Panc1 (cell line): ENCODE measurements around the gene NID1. TPM values are rescaled to one million over a fixed set of nuclear protein-coding genes. Genes with fewer than 3 reads are reported as not detected.

Experiments used
- ATAC-seq: fragments of 200-7000 bp; cut with Tn5 transposase; 2 replicates; pipeline ENCODE4 v1.9.1; 2020; ENCODE audit warnings: mild to moderate bottlenecking, moderate library complexity
- BruUV-seq: library from RNA; stranded (reverse); fragments of 400-500 nt; replicated peaks from 2 replicates; lab custom pipeline; 2021; lab: Mats Ljungman, UMichigan
- CTCF ChIA-PET: fragments of 300-600 bp; sonication (Branson Sonifier 250); formaldehyde crosslinking; loops from one replicate; lab custom pipeline; 2022; ENCODE audit warnings: antibody characterized with exemption; lab: Charles Lee
- POLR2A ChIA-PET: fragments of 300-600 bp; sonication (Branson Sonifier 250); formaldehyde crosslinking; loops from one replicate; lab custom pipeline; 2022; ENCODE audit warnings: antibody characterized with exemption; lab: Charles Lee
- DNase-seq: peaks from one replicate; pipeline ENCODE4 v3.0.0-alpha.2; 2010; ENCODE audit warnings: low read depth, low spot score
- H3K27ac ChIP-seq: 2 replicates; pipeline ENCODE4 v1.5.1; 2011; ENCODE audit warnings: mild to moderate bottlenecking, low read length, inconsistent platforms
- H3K27me3 ChIP-seq: fragments of 200-500 bp; sonication (Bioruptor generic); 2 replicates; pipeline ENCODE4 v1.6.0; 2014; ENCODE audit warnings: low read length, inconsistent platforms; ENCODE audit not compliant: control insufficient read depth, insufficient read depth
- H3K36me3 ChIP-seq: fragments of 200-500 bp; sonication (Bioruptor generic); 2 replicates; pipeline ENCODE4 v1.5.1; 2014; ENCODE audit warnings: inconsistent platforms, mild to moderate bottlenecking, low read length, moderate library complexity; ENCODE audit not compliant: control insufficient read depth, insufficient read depth
- H3K4me1 ChIP-seq: 2 replicates; pipeline ENCODE4 v1.5.1; 2011; ENCODE audit warnings: inconsistent platforms, mild to moderate bottlenecking, low read length, moderate library complexity; ENCODE audit not compliant: control insufficient read depth, insufficient read depth
- H3K4me3 ChIP-seq, 2 experiments: 2 replicates each; pipeline ENCODE4 v1.5.1; 2011 to 2012; ENCODE audit warnings: low read depth in 2 of 2, low read length in 2 of 2, mild to moderate bottlenecking in 2 of 2, inconsistent platforms in 1 of 2, moderate library complexity in 1 of 2
- H3K9me3 ChIP-seq: fragments of 200-500 bp; sonication (Bioruptor generic); 2 replicates; pipeline ENCODE4 v1.5.1; 2014; ENCODE audit warnings: low read depth, mild to moderate bottlenecking, inconsistent platforms, low read length, moderate library complexity; ENCODE audit not compliant: control insufficient read depth, insufficient read depth
- CTCF ChIP-seq: fragments of 450-650 bp; IDR thresholded peaks from 2 replicates; pipeline ENCODE4 v1.5.1; 2017; ENCODE audit warnings: mild to moderate bottlenecking
- POLR2AphosphoS5 ChIP-seq: IDR thresholded peaks from 2 replicates; pipeline ENCODE4 v1.6.1; 2012; ENCODE audit warnings: mild to moderate bottlenecking, low read depth, low read length, moderate library complexity
- REST ChIP-seq, 2 experiments: IDR thresholded peaks; 2 replicates each; pipeline ENCODE4 v1.6.1; 2011 to 2012; ENCODE audit warnings: low read depth in 2 of 2, control low read depth in 1 of 2, low read length in 1 of 2, mild to moderate bottlenecking in 1 of 2, moderate library complexity in 1 of 2; ENCODE audit not compliant: insufficient read depth in 1 of 2
- SIN3A ChIP-seq: IDR thresholded peaks from 2 replicates; pipeline ENCODE4 v1.6.1; 2012; ENCODE audit warnings: low read depth, mild to moderate bottlenecking, low read length, moderate library complexity, borderline replicate concordance; ENCODE audit not compliant: insufficient read depth
- TCF7L2 ChIP-seq: IDR thresholded peaks from 2 replicates; pipeline ENCODE4 v1.6.1; 2011; ENCODE audit warnings: mild to moderate bottlenecking, low read depth, low read length, inconsistent platforms
- in situ Hi-C: cut with HindIII; loops from 2 replicates; pipeline ENCODE4 v1.10.0; 2016; ENCODE audit warnings: low sequenced_read_pairs, low pct_unique_long_range_greater_than_20kb
- intact Hi-C: fragments of 100-400 bp; cut with micrococcal nuclease; formaldehyde crosslinking; loops from one replicate; pipeline ENCODE4 v1.10.0; 2022; ENCODE audit not compliant: unreplicated experiment
- total RNA-seq: library from RNA; stranded (reverse); gene quantifications from one replicate; pipeline ENCODE4 v1.2.1, GENCODE V29; 2021; ENCODE audit not compliant: unreplicated experiment

Gene NID1
- total RNA-seq, 1 experiment from 2014 or later: 89.3 TPM

- in situ Hi-C loops (no loop called here), intact Hi-C loops (loop anchor here (10.0 kb wide), 4 partner anchors 177 to 637 kb away; partner anchors contain the start of genes EDARADD and ERO1B)
- Histone ChIP-seq H3K4me1 (peaks cover 12% of the 10 kb centered on the region), H3K27me3 (no peaks in the 10 kb centered on the region), H3K27ac (no peak overlapping the region; the same call in 1 of the 2 replicates), H3K4me3 (no peak overlapping the region), H3K9me3 (no peaks in the 10 kb centered on the region), H3K36me3 (no peaks in the 10 kb centered on the region)
- ChIA-PET CTCF (interaction anchor here (0.6 kb wide), 1 partner anchor 8 kb away, joined by 3 read pairs; no protein-coding TSS in a partner anchor), POLR2A (no interaction called here)
- no peak for ATAC-seq
- DNase-seq: no peak
- TF ChIP-seq SIN3A (no peak), CTCF (no peak), REST (IDR thresholded peaks at IDR 0.05; ENCODE audit: insufficient read depth in 1 of 2, low read depth in 2 of 2, low read length in 1 of 2) (no peak), POLR2AphosphoS5 (no peak), TCF7L2 (no peak)
- no TSS peak for BruUV-seq
These were observed 43.2 kb upstream of the NID1 start for GRCh38 chr1:236108027-236108648.

GRCh38 chr1:236107121-236107907, 42.4 kb upstream of the NID1 start:
- POLR2A ChIA-PET: no interaction called here
- Histone ChIP-seq H3K36me3 (no peaks in the 10 kb centered on the region), H3K4me3 (no peak overlapping the region), H3K4me1 (peaks cover 13% of the 10 kb centered on the region), H3K9me3 (no peaks in the 10 kb centered on the region), H3K27me3 (no peaks in the 10 kb centered on the region), H3K27ac (no peak overlapping the region; the same call in 1 of the 2 replicates)
- TF ChIP-seq TCF7L2: no peak
- no peak for TF ChIP-seq REST (IDR thresholded peaks at IDR 0.05; ENCODE audit: insufficient read depth in 1 of 2, low read depth in 2 of 2, low read length in 1 of 2)
- no peak for TF ChIP-seq SIN3A
- no peak for TF ChIP-seq CTCF
- no peak for TF ChIP-seq POLR2AphosphoS5
- intact Hi-C loops (loop anchor here (10.0 kb wide), 4 partner anchors 177 to 637 kb away; partner anchors contain the start of genes EDARADD and ERO1B), in situ Hi-C loops (no loop called here)
- DNase-seq: no peak
- CTCF ChIA-PET: no interaction called here
- no TSS peak for BruUV-seq
- ATAC-seq: no peak
